ENCODE measurements around the gene CCDC27. TPM values are rescaled to one million over a fixed set of nuclear protein-coding genes. Genes with fewer than 3 reads are reported as not detected.
"Not testable (repeated sequence)": the region's sequence is repeated elsewhere in the genome, so short reads cannot be mapped to it uniquely, and the experiment has no call there.

CCDC27 gene
- total RNA-seq, 1 experiment from 2014 or later = not detected

GRCh38 chr1:3803905-3804626 lies 51.8 kb downstream of the CCDC27 start:
- H3K4me1 Mint-ChIP-seq (ENCODE audit: low read depth, unreplicated experiment) = no peaks in the 10 kb centered on the region
- no peaks in the 10 kb centered on the region for H3K36me3 Mint-ChIP-seq (ENCODE audit: insufficient read depth, unreplicated experiment)
- ChIA-PET POLR2A (no interaction called here), CTCF (no interaction called here)
- H3K9me3 Mint-ChIP-seq (ENCODE audit: unreplicated experiment) = peaks cover 22% of the 10 kb centered on the region
- intact Hi-C loops (cut with micrococcal nuclease; ENCODE audit: unreplicated experiment) = no loop called here
- no peak overlapping the region for H3K4me3 Mint-ChIP-seq (ENCODE audit: unreplicated experiment)
- Histone ChIP-seq H3K4me1 (no peaks in the 10 kb centered on the region), H3K27me3 (replicated peaks; ENCODE audit: control insufficient read depth, insufficient read depth, low read length) (no peaks in the 10 kb centered on the region), H3K9me3 (peaks cover 3% of the 10 kb centered on the region; the same call in 1 of the 2 replicates), H3K4me3 (ENCODE audit: low read depth, low read length) (no peak overlapping the region), H3K36me3 (ENCODE audit: control insufficient read depth, insufficient read depth, low read length) (no peaks in the 10 kb centered on the region)
- no peak for TF ChIP-seq CTCF (IDR thresholded peaks at IDR 0.05; ENCODE audit: insufficient read depth in 1 of 2, low read depth in 1 of 2, low read length in 1 of 2, severe bottlenecking in 1 of 2, unreplicated experiment in 1 of 2)
- DNase-seq = no peak
- no peak overlapping the region for H3K27ac Mint-ChIP-seq (ENCODE audit: unreplicated experiment)
- H3K27me3 Mint-ChIP-seq (ENCODE audit: insufficient read depth, unreplicated experiment) = peaks cover 7% of the 10 kb centered on the region
- no TSS peak for BruUV-seq (replicated peaks)

- intact Hi-C loops (cut with micrococcal nuclease; ENCODE audit: unreplicated experiment); H3K4me3 ChIP-seq (ENCODE audit: low read depth, low read length); H3K36me3 Mint-ChIP-seq (ENCODE audit: insufficient read depth, unreplicated experiment); H3K9me3 ChIP-seq; H3K4me3 Mint-ChIP-seq (ENCODE audit: unreplicated experiment); H3K27ac Mint-ChIP-seq (ENCODE audit: unreplicated experiment); DNase-seq; POLR2A ChIA-PET; H3K4me1 ChIP-seq; H3K27me3 Mint-ChIP-seq (ENCODE audit: insufficient read depth, unreplicated experiment); BruUV-seq (replicated peaks); CTCF ChIA-PET; H3K36me3 ChIP-seq (ENCODE audit: control insufficient read depth, insufficient read depth, low read length); H3K27me3 ChIP-seq (replicated peaks; ENCODE audit: control insufficient read depth, insufficient read depth, low read length); H3K4me1 Mint-ChIP-seq (ENCODE audit: low read depth, unreplicated experiment): not testable (repeated sequence)
- peaks cover 22% of the 10 kb centered on the region for H3K9me3 Mint-ChIP-seq (ENCODE audit: unreplicated experiment)
Observed at GRCh38 chr1:3804627-3804944, 52.3 kb downstream of the CCDC27 start.

GRCh38 chr1:3805038-3805437 lies 52.8 kb downstream of the CCDC27 start:
- BruUV-seq (replicated peaks) = no TSS peak
- Mint-ChIP-seq H3K4me3 (ENCODE audit: unreplicated experiment) (no peak overlapping the region), H3K27ac (ENCODE audit: unreplicated experiment) (no peak overlapping the region), H3K9me3 (ENCODE audit: unreplicated experiment) (peaks cover 22% of the 10 kb centered on the region), H3K4me1 (ENCODE audit: low read depth, unreplicated experiment) (no peaks in the 10 kb centered on the region), H3K27me3 (ENCODE audit: insufficient read depth, unreplicated experiment) (peaks cover 7% of the 10 kb centered on the region), H3K36me3 (ENCODE audit: insufficient read depth, unreplicated experiment) (no peaks in the 10 kb centered on the region)
- no peaks in the 10 kb centered on the region for H3K36me3 ChIP-seq (ENCODE audit: control insufficient read depth, insufficient read depth, low read length)
- H3K4me1 ChIP-seq = no peaks in the 10 kb centered on the region
- CTCF ChIA-PET = no interaction called here
- no peaks in the 10 kb centered on the region for H3K27me3 ChIP-seq (replicated peaks; ENCODE audit: control insufficient read depth, insufficient read depth, low read length)
- no peak overlapping the region for H3K4me3 ChIP-seq (ENCODE audit: low read depth, low read length)
- intact Hi-C loops (cut with micrococcal nuclease; ENCODE audit: unreplicated experiment) = no loop called here
- no peak for DNase-seq
- peaks cover 3% of the 10 kb centered on the region; the same call in 1 of the 2 replicates for H3K9me3 ChIP-seq
- no peak for TF ChIP-seq CTCF (IDR thresholded peaks at IDR 0.05; ENCODE audit: insufficient read depth in 1 of 2, low read depth in 1 of 2, low read length in 1 of 2, severe bottlenecking in 1 of 2, unreplicated experiment in 1 of 2)
- POLR2A ChIA-PET = no interaction called here

- BruUV-seq (replicated peaks) = no TSS peak
- no peak for TF ChIP-seq CTCF (IDR thresholded peaks at IDR 0.05; ENCODE audit: insufficient read depth in 1 of 2, low read depth in 1 of 2, low read length in 1 of 2, severe bottlenecking in 1 of 2, unreplicated experiment in 1 of 2)
- no peak overlapping the region for H3K4me3 Mint-ChIP-seq (ENCODE audit: unreplicated experiment)
Observed at GRCh38 chr1:3807769-3808168, 55.5 kb downstream of the CCDC27 start.

More at GRCh38 chr1:3807769-3808168, 55.5 kb downstream of the CCDC27 start:
- ChIA-PET POLR2A (no interaction called here), CTCF (no interaction called here)
- no peaks in the 10 kb centered on the region for H3K36me3 Mint-ChIP-seq (ENCODE audit: insufficient read depth, unreplicated experiment)
- no peaks in the 10 kb centered on the region for H3K4me1 Mint-ChIP-seq (ENCODE audit: low read depth, unreplicated experiment)
- Histone ChIP-seq H3K4me1 (no peaks in the 10 kb centered on the region), H3K4me3 (ENCODE audit: low read depth, low read length) (no peak overlapping the region), H3K27me3 (replicated peaks; ENCODE audit: control insufficient read depth, insufficient read depth, low read length) (no peaks in the 10 kb centered on the region), H3K36me3 (ENCODE audit: control insufficient read depth, insufficient read depth, low read length) (no peaks in the 10 kb centered on the region), H3K9me3 (no peaks in the 10 kb centered on the region; the same call in 1 of the 2 replicates)
- no peak overlapping the region for H3K27ac Mint-ChIP-seq (ENCODE audit: unreplicated experiment)
- no peak for DNase-seq
- peaks cover 22% of the 10 kb centered on the region for H3K9me3 Mint-ChIP-seq (ENCODE audit: unreplicated experiment)
- H3K27me3 Mint-ChIP-seq (ENCODE audit: insufficient read depth, unreplicated experiment) = peaks cover 7% of the 10 kb centered on the region
- intact Hi-C loops (cut with micrococcal nuclease; ENCODE audit: unreplicated experiment) = no loop called here

Measured in Caco-2 (cell line).